Ovary (tissue), 9 donors: ENCODE measurements around the gene TSHZ2. TPM values are rescaled to one million over a fixed set of nuclear protein-coding genes. Genes with fewer than 3 reads are reported as not detected.

Experiments used
- DNase-seq, 5 donors: peaks; one replicate each; pipeline ENCODE4 v3.0.0-alpha.2; 2019 to 2020
- H3K27ac ChIP-seq, 2 donors: fragments of 200-600 bp; one replicate each; pipeline versions ENCODE4 v1.5.1 to v1.8.0; 2019 to 2022
- H3K27me3 ChIP-seq: fragments of 200-600 bp; one replicate; pipeline ENCODE4 v1.8.0; 2022
- H3K36me3 ChIP-seq: fragments of 200-600 bp; sonication (generic); one replicate; pipeline ENCODE4 v1.5.1; 2019
- H3K4me1 ChIP-seq: one replicate; pipeline ENCODE4 v1.8.1; 2013; ENCODE audit warnings: mild to moderate bottlenecking, moderate library complexity; ENCODE audit not compliant: insufficient read depth
- H3K4me3 ChIP-seq: fragments of 200-600 bp; sonication (generic); one replicate; pipeline ENCODE4 v1.5.1; 2017
- H3K9me3 ChIP-seq, 2 donors: fragments of 200-600 bp in 1 of 2; sonication (generic) in 1 of 2; one replicate each; pipeline versions ENCODE4 v1.5.1 to v1.8.1; 2013 to 2019; ENCODE audit warnings: mild to moderate bottlenecking in 1 of 2, moderate library complexity in 1 of 2
- CTCF ChIP-seq, 3 donors: fragments of 450-650 bp in 2 of 3; fragments of 200-600 bp in 1 of 3; IDR thresholded peaks; one replicate each; pipeline versions ENCODE4 v1.5.1 to v1.8.0; 2016 to 2022; ENCODE audit warnings: antibody characterized with exemption in 3 of 3, mild to moderate bottlenecking in 1 of 3
- EP300 ChIP-seq: sonication (generic); formaldehyde crosslinking; IDR thresholded peaks from one replicate; pipeline ENCODE4 v1.6.1; 2017; ENCODE audit warnings: antibody characterized with exemption
- POLR2A ChIP-seq: fragments of 450-650 bp; IDR thresholded peaks from one replicate; pipeline ENCODE4 v1.6.1; 2017; ENCODE audit warnings: antibody characterized with exemption, mild to moderate bottlenecking, moderate library complexity
- WGBS, 3 donors: extraction: QIAGEN DNeasy Blood & Tissue Kit in 1 of 3; methylation state at CpG; one replicate each; pipeline versions ENCODE4 v1.1.5 to v1.1.7; 2013 to 2017; 5-methylcytosine and 5-hydroxymethylcytosine counted together
- intact Hi-C, 4 donors: fragments of 100-400 bp; cut with DNase I; formaldehyde crosslinking; loops; one replicate each; pipeline versions ENCODE4 v1.11.0 to v1.15.1; 2022 to 2023
- polyA plus RNA-seq, 2 donors: library from polyadenylated mRNA; stranded (reverse); fragments of 200-250 nt in 1 of 2; fragments of 350-450 nt in 1 of 2; fragmentation: Illumina TruSeq in 1 of 2; extraction: RNeasy Lipid Tissue Mini Kit (QIAGEN cat#74804) in 1 of 2; gene quantifications; one replicate each; pipeline ENCODE4 v1.2.3, GENCODE V29; 2013 to 2014
- total RNA-seq, 7 donors: library from RNA; depleted of rRNA in 2 of 7; stranded (reverse); fragments of >200 nt in 2 of 7; fragmentation: NEBNext Ultra II Directional in 3 of 7; extraction: Animal tissue kit (Norgen Biotek cat#: 25700) in 3 of 7; gene quantifications; one replicate each; pipeline versions ENCODE4 v1.1.0 to v1.2.4, GENCODE V29; 2016 to 2023
- donor health status: DM: no; HTN: no; CAD: no; lungs with moderate emphysema.
- donor health status: DM: no; HTN: no; CAD: no.
- donor health status: Bipolar disorder and iron deficiency.
- donor health status: DM: yes; HTN: yes; CAD: no.
- donor health status: DM: no; HTN: no; CAD: no.
- donor health status: DM: yes; HTN: yes; CAD: no.

Gene TSHZ2
- total and polyA plus RNA-seq, 9 donors: 18.2 to 113 (median 40.2) TPM

GRCh38 chr20:53403029-53403428 is 430.9 kb downstream of the TSHZ2 start:
- no peak for TF ChIP-seq EP300
- TF ChIP-seq POLR2A: no peak
- no peak for TF ChIP-seq CTCF (IDR thresholded peaks at IDR 0.05)
- H3K27me3 ChIP-seq: no peaks in the 10 kb centered on the region
- no peak for DNase-seq
- no peak overlapping the region for H3K4me3 ChIP-seq
- no peak overlapping the region for H3K27ac ChIP-seq
- H3K4me1 ChIP-seq: no peaks in the 10 kb centered on the region
- H3K9me3 ChIP-seq: no peaks in the 10 kb centered on the region
- H3K36me3 ChIP-seq: no peaks in the 10 kb centered on the region
- 96 to 98% (median 97%) methylated on average over 5 of the region's 5 CpGs for WGBS, 3 donors
- intact Hi-C loops: no loop called here

- H3K27ac ChIP-seq: no peak overlapping the region
- no peak for DNase-seq
- intact Hi-C loops: no loop called here
- no peak for TF ChIP-seq CTCF (IDR thresholded peaks at IDR 0.05)
- no peak for TF ChIP-seq EP300
- TF ChIP-seq POLR2A: no peak
- H3K27me3 ChIP-seq: no peaks in the 10 kb centered on the region
- no peaks in the 10 kb centered on the region for H3K36me3 ChIP-seq
- WGBS, 3 donors: 74 to 89% (median 79%) methylated on average over 3 of the region's 3 CpGs
- no peak overlapping the region for H3K4me3 ChIP-seq
- peaks cover 3% of the 10 kb centered on the region for H3K4me1 ChIP-seq
- no peaks in the 10 kb centered on the region for H3K9me3 ChIP-seq
Measured at GRCh38 chr20:53405139-53405538, 433.0 kb downstream of the TSHZ2 start.

- intact Hi-C loops: no loop called here
- no peak for DNase-seq
- 92 to 98% (median 98%) methylated on average over 3 of the region's 3 CpGs for WGBS, 3 donors
- TF ChIP-seq POLR2A (no peak), EP300 (no peak), CTCF (IDR thresholded peaks at IDR 0.05) (no peak)
- Histone ChIP-seq H3K4me3 (no peak overlapping the region), H3K27me3 (no peaks in the 10 kb centered on the region), H3K9me3 (no peaks in the 10 kb centered on the region), H3K27ac (no peak overlapping the region), H3K4me1 (peaks cover 3% of the 10 kb centered on the region), H3K36me3 (no peaks in the 10 kb centered on the region)
Measured at GRCh38 chr20:53406580-53406979, 434.4 kb downstream of the TSHZ2 start.

GRCh38 chr20:53408691-53409446 is 436.7 kb downstream of the TSHZ2 start:
- 37 to 51% (median 40%) methylated on average over 11 of the region's 11 CpGs for WGBS, 3 donors
- peaks cover 3% of the 10 kb centered on the region for H3K4me1 ChIP-seq
- no peaks in the 10 kb centered on the region for H3K9me3 ChIP-seq
- no peak overlapping the region for H3K4me3 ChIP-seq
- H3K27me3 ChIP-seq: no peaks in the 10 kb centered on the region
- intact Hi-C loops: no loop called here
- no peak for DNase-seq
- no peak overlapping the region for H3K27ac ChIP-seq
- TF ChIP-seq POLR2A (no peak), CTCF (IDR thresholded peaks at IDR 0.05) (no peak), EP300 (no peak)
- no peaks in the 10 kb centered on the region for H3K36me3 ChIP-seq
